Pancreas (tissue), 10 donors: ENCODE measurements around the gene OTUD6A. TPM values are rescaled to one million over a fixed set of nuclear protein-coding genes. Genes with fewer than 3 reads are reported as not detected.

Experiments
- ATAC-seq, 4 donors: fragments of 200-7000 bp; cut with Tn5 transposase; one replicate each; pipeline versions ENCODE4 v1.8.0 to v1.9.1; 2020; ENCODE audit warnings: mild to moderate bottlenecking in 4 of 4, moderate library complexity in 4 of 4
- DNase-seq, 6 donors: peaks; one replicate each; pipeline ENCODE4 v3.0.0-alpha.2; 2020
- FAIRE-seq: peaks from 2 replicates; lab custom pipeline; 2012; peaks lifted over from hg19 to GRCh38; lab: Jason Lieb, UNC
- H3K27ac ChIP-seq, 4 donors: fragments of 200-600 bp; sonication (generic); 1 replicate in 3 of 4; 2 replicates in 1 of 4; pipeline versions ENCODE4 v1.5.0 to v1.8.0; 2020
- H3K27me3 ChIP-seq, 4 donors: fragments of 200-600 bp; one replicate each; pipeline ENCODE4 v1.8.0; 2021
- H3K36me3 ChIP-seq, 3 donors: fragments of 200-600 bp; sonication (generic) in 1 of 3; one replicate each; pipeline versions ENCODE4 v1.5.0 to v1.8.0; 2020 to 2021
- H3K4me1 ChIP-seq, 3 donors: fragments of 200-600 bp; one replicate each; pipeline ENCODE4 v1.8.0; 2021
- H3K4me3 ChIP-seq, 4 donors: fragments of 200-600 bp; sonication (generic) in 2 of 4; one replicate each; pipeline versions ENCODE4 v1.5.0 to v1.8.0; 2020 to 2021
- H3K9me3 ChIP-seq, 4 donors: fragments of 200-600 bp; one replicate each; pipeline ENCODE4 v1.8.0; 2021
- CTCF ChIP-seq, 4 donors: fragments of 200-600 bp; sonication (generic) in 3 of 4; IDR thresholded peaks; one replicate each; pipeline versions ENCODE4 v1.5.0 to v1.8.0; 2021; ENCODE audit warnings: antibody characterized with exemption in 4 of 4
- WGBS, 2 donors: extraction: QIAGEN DNeasy Blood & Tissue Kit; methylation state at CpG; one replicate each; pipeline ENCODE4 v1.1.7; 2013; 5-methylcytosine and 5-hydroxymethylcytosine counted together
- intact Hi-C, 3 donors: fragments of 100-400 bp; cut with DNase I; formaldehyde crosslinking; loops; one replicate each; pipeline versions ENCODE4 v1.11.1 to v1.14.2; 2022
- polyA plus RNA-seq, 2 donors: library from polyadenylated mRNA; stranded (reverse); fragments of 200-250 nt; gene quantifications; one replicate each; pipeline ENCODE4 v1.2.3, GENCODE V29; 2013
- total RNA-seq, 6 donors: library from RNA; stranded (reverse); fragmentation: NEBNext Ultra II Directional in 4 of 6; extraction: Animal tissue kit (Norgen Biotek cat#: 25700) in 4 of 6; gene quantifications; one replicate each; pipeline versions ENCODE4 v1.2.1 to v1.2.4, GENCODE V29; 2021 to 2023
- donor health status: healthy with polysubstance abuse.
- donor health status: DM: no; HTN: no; CAD: no; lungs with moderate emphysema.
- donor health status: DM: no; HTN: no; CAD: no.
- donor health status: control.
- donor health status: control.
- donor health status: Bipolar disorder and iron deficiency.
- donor health status: DM: yes; HTN: yes; CAD: no.
- donor health status: DM: no; HTN: no; CAD: no.
- donor health status: DM: no; HTN: no; CAD: no.
- donor health status: DM: yes; HTN: yes; CAD: no.

Gene OTUD6A
- total and polyA plus RNA-seq, 8 donors = not detected

- no peak for TF ChIP-seq CTCF (IDR thresholded peaks at IDR 0.05)
- DNase-seq = no peak
- H3K9me3 ChIP-seq = no peaks in the 10 kb centered on the region
- no peaks in the 10 kb centered on the region for H3K36me3 ChIP-seq
- no peak for ATAC-seq
- FAIRE-seq = no peak
- no peak overlapping the region for H3K4me3 ChIP-seq
- H3K27me3 ChIP-seq = peaks cover 0 to 12% (median 0%) of the 10 kb centered on the region in 4 donors
- H3K4me1 ChIP-seq = no peaks in the 10 kb centered on the region
- intact Hi-C loops = no loop called here
- no peak overlapping the region for H3K27ac ChIP-seq
- WGBS, 2 donors = 72 to 82% methylated on average over 7 of the region's 7 CpGs
Observed at GRCh38 chrX:70066646-70067045, 4.4 kb downstream of the OTUD6A start.

GRCh38 chrX:70079297-70079696 lies 17.0 kb downstream of the OTUD6A start:
- no peak for DNase-seq
- H3K36me3 ChIP-seq = no peaks in the 10 kb centered on the region
- 75 to 79% methylated on average over 5 of the region's 5 CpGs for WGBS, 2 donors
- H3K27ac ChIP-seq = no peak overlapping the region
- intact Hi-C loops = no loop called here
- ATAC-seq = no peak
- H3K27me3 ChIP-seq = peaks cover 0 to 13% (median 3%) of the 10 kb centered on the region in 4 donors
- no peak for TF ChIP-seq CTCF (IDR thresholded peaks at IDR 0.05)
- H3K4me3 ChIP-seq = no peak overlapping the region
- no peaks in the 10 kb centered on the region for H3K4me1 ChIP-seq
- H3K9me3 ChIP-seq = no peaks in the 10 kb centered on the region
- FAIRE-seq = no peak

GRCh38 chrX:70079870-70080269 lies 17.6 kb downstream of the OTUD6A start:
- Histone ChIP-seq H3K4me3 (no peak overlapping the region), H3K4me1 (no peaks in the 10 kb centered on the region), H3K9me3 (no peaks in the 10 kb centered on the region), H3K27me3 (peaks cover 0 to 13% (median 3%) of the 10 kb centered on the region in 4 donors), H3K27ac (no peak overlapping the region), H3K36me3 (no peaks in the 10 kb centered on the region)
- DNase-seq = no peak
- 62 to 65% methylated on average over 3 of the region's 3 CpGs for WGBS, 2 donors
- TF ChIP-seq CTCF (IDR thresholded peaks at IDR 0.05) = no peak
- intact Hi-C loops = no loop called here
- no peak for ATAC-seq
- FAIRE-seq = no peak

DNA sequence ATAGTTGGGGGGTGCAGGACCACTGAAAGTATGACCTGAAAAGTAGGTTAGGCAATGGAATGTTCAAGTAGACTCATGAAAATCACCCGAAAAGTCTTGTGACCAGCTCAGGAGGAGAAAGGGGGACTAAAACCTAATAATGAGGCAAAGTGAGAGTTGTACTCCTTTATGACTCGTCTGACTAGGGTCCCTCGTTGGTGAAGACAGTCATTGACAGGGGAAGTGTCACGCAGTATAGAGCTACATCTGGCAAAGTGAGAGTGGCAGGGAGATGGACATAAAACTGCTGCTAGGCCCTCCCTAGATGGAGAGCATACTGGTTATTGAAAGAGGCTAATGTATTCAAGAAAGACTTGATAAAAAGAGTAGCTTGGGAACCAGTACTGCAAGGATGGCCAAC lies 20.5 kb downstream of the OTUD6A start:
- Histone ChIP-seq H3K9me3 (no peaks in the 10 kb centered on the region), H3K4me1 (no peaks in the 10 kb centered on the region), H3K27ac (no peak overlapping the region), H3K36me3 (no peaks in the 10 kb centered on the region), H3K4me3 (no peak overlapping the region), H3K27me3 (peaks cover 0 to 9% (median 3%) of the 10 kb centered on the region in 4 donors)
- 51 to 63% methylated on average over 4 of the region's 4 CpGs for WGBS, 2 donors
- no peak for DNase-seq
- intact Hi-C loops = no loop called here
- FAIRE-seq = no peak
- ATAC-seq = no peak
- no peak for TF ChIP-seq CTCF (IDR thresholded peaks at IDR 0.05)

DNA sequence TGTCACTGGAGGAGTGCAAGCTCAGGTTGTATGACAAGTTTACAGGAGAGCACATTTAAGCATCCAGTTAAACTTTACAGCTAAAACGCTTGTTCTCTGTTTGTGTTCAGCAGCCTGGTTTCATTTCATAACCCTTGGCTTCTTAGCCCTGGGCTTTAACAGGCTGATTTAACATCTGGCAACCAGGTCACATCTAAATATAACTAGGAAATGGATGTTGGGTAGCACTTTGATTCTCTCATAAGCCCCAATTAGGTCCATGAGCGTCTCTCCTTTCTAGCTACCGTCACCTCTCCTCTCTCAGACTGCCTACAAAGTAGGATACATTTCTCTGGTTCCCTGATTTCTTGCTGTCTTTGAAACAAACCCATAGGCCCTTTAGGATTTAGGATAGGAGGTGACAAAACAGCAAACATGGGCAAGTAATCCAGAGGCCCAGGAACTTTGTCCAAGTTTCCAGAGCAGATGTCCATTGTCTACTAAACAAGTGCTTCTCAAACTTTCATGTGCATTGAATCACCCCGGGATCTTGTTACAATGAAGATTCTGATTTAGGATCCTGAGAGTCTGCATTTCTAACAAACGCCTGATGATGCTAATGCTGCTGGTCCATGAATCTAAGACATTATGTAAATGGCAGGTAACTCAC lies 22.5 kb downstream of the OTUD6A start:
- TF ChIP-seq CTCF (IDR thresholded peaks at IDR 0.05) = no peak
- H3K4me3 ChIP-seq = no peak overlapping the region
- no peak overlapping the region for H3K27ac ChIP-seq
- DNase-seq (no peak), FAIRE-seq (no peak), ATAC-seq (no peak)
- no peaks in the 10 kb centered on the region for H3K4me1 ChIP-seq
- H3K27me3 ChIP-seq = peaks cover 0 to 9% (median 3%) of the 10 kb centered on the region in 4 donors
- H3K36me3 ChIP-seq = no peaks in the 10 kb centered on the region
- WGBS, 2 donors = 71 to 88% methylated on average over 5 of the region's 5 CpGs
- intact Hi-C loops = no loop called here
- no peaks in the 10 kb centered on the region for H3K9me3 ChIP-seq
